Endothelial cell of umbilical vein (primary cell): Measurements from ENCODE around the gene CEP70. TPM values are rescaled to one million over a fixed set of nuclear protein-coding genes. Genes with fewer than 3 reads are reported as not detected.

Source experiments
- BruUV-seq: library from RNA; stranded (reverse); fragments of 400-500 nt; replicated peaks from 2 replicates; lab custom pipeline; 2021; lab: Mats Ljungman, UMichigan
- CTCF ChIA-PET: fragments of 300-600, 350-600 bp; sonication (Branson Sonifier 250); formaldehyde crosslinking; loops from one replicate; lab custom pipeline; 2021; ENCODE audit warnings: antibody characterized with exemption, inconsistent platforms; lab: Charles Lee
- POLR2A ChIA-PET: fragments of 300-600, 350-600 bp; sonication (Branson Sonifier 250); formaldehyde crosslinking; loops from one replicate; lab custom pipeline; 2021; ENCODE audit warnings: antibody characterized with exemption, inconsistent platforms; lab: Charles Lee
- DNase-seq: peaks from one replicate; pipeline ENCODE4 v3.0.0-alpha.2; 2011; ENCODE audit warnings: low read depth, low spot score
- FAIRE-seq: peaks from 2 replicates; lab custom pipeline; 2011; peaks lifted over from hg19 to GRCh38; lab: Jason Lieb, UNC
- H2AFZ ChIP-seq: 2 replicates; pipeline ENCODE4 v1.6.0; 2012; ENCODE audit warnings: low read depth, low read length, control low read depth, inconsistent platforms
- H3K27ac ChIP-seq: 2 replicates; pipeline ENCODE4 v1.5.1; 2011; ENCODE audit warnings: low read depth, mild to moderate bottlenecking, control low read depth, low read length, moderate library complexity; ENCODE audit not compliant: insufficient read depth
- H3K27me3 ChIP-seq, 2 experiments: 2 replicates each; pipeline versions ENCODE4 v1.6.0 to v1.6.1; 2011; ENCODE audit warnings: low read length in 2 of 2, mixed read lengths in 1 of 2; ENCODE audit not compliant: control insufficient read depth in 2 of 2, insufficient read depth in 2 of 2
- H3K36me3 ChIP-seq, 2 experiments: 2 replicates in 1 of 2; 3 replicates in 1 of 2; pipeline ENCODE4 v1.5.1; 2011; ENCODE audit warnings: low read length in 2 of 2, mild to moderate bottlenecking in 1 of 2, moderate library complexity in 1 of 2; ENCODE audit not compliant: control insufficient read depth in 2 of 2, insufficient read depth in 2 of 2; ENCODE audit errors: extremely low read depth in 1 of 2
- H3K4me1 ChIP-seq: 3 replicates; pipeline ENCODE4 v1.5.1; 2011; ENCODE audit warnings: mild to moderate bottlenecking, low read length; ENCODE audit not compliant: control insufficient read depth, insufficient read depth; ENCODE audit errors: extremely low read depth
- H3K4me2 ChIP-seq: 2 replicates; pipeline ENCODE4 v1.6.1; 2011; ENCODE audit warnings: low read length, control low read depth, mixed read lengths; ENCODE audit not compliant: insufficient read depth
- H3K4me3 ChIP-seq, 3 experiments: fragments of 200-600 bp in 1 of 3; sonication (generic), shearing (Covaris generic) in 1 of 3; replicated peaks in 1 of 3; 2 replicates each; pipeline ENCODE4 v1.5.1; 2011 to 2016; ENCODE audit warnings: control low read depth in 3 of 3, low read length in 3 of 3, mild to moderate bottlenecking in 2 of 3, inconsistent platforms in 1 of 3, low read depth in 1 of 3, moderate library complexity in 1 of 3; ENCODE audit not compliant: insufficient read depth in 1 of 3
- H3K79me2 ChIP-seq: 2 replicates; pipeline ENCODE4 v1.6.0; 2012; ENCODE audit warnings: low read length, inconsistent platforms; ENCODE audit not compliant: control insufficient read depth, insufficient read depth
- H3K9ac ChIP-seq: replicated peaks from 2 replicates; pipeline ENCODE3; 2011; ENCODE audit warnings: low read length, control low read depth; ENCODE audit not compliant: insufficient read depth; ENCODE audit errors: extremely low read depth
- H3K9me1 ChIP-seq: replicated peaks from 3 replicates; pipeline ENCODE4 v1.6.0; 2011; ENCODE audit warnings: mild to moderate bottlenecking, low read length; ENCODE audit not compliant: control insufficient read depth, insufficient read depth; ENCODE audit errors: extremely low read depth
- H3K9me3 ChIP-seq: replicated peaks from 2 replicates; pipeline ENCODE4 v1.5.1; 2012; ENCODE audit warnings: low read length, inconsistent platforms; ENCODE audit not compliant: control insufficient read depth, insufficient read depth
- H4K20me1 ChIP-seq: replicated peaks from 2 replicates; pipeline ENCODE3; 2011; ENCODE audit warnings: mild to moderate bottlenecking, low read length; ENCODE audit not compliant: control insufficient read depth, insufficient read depth; ENCODE audit errors: extremely low read depth
- CTCF ChIP-seq, 2 donors: IDR thresholded peaks; 1 replicate in 1 of 2; 2 replicates in 1 of 2; pipeline ENCODE4 v1.5.1; 2011; ENCODE audit warnings: low read length in 2 of 2, mild to moderate bottlenecking in 2 of 2, moderate library complexity in 2 of 2, control low read depth in 1 of 2, inconsistent platforms in 1 of 2, low read depth in 1 of 2; ENCODE audit not compliant: insufficient read depth in 1 of 2; ENCODE audit errors: extremely low read depth in 1 of 2
- EZH2 ChIP-seq: IDR thresholded peaks from 2 replicates; pipeline ENCODE4 v1.6.1; 2012; ENCODE audit warnings: borderline replicate concordance, low read depth, mild to moderate bottlenecking, moderate library complexity, low read length, inconsistent platforms; ENCODE audit not compliant: severe bottlenecking
- FOS ChIP-seq: IDR thresholded peaks from 2 replicates; pipeline ENCODE4 v1.6.1; 2011; ENCODE audit warnings: mild to moderate bottlenecking, low read length, moderate library complexity, borderline replicate concordance; ENCODE audit not compliant: insufficient read depth
- GATA2 ChIP-seq: IDR thresholded peaks from 2 replicates; pipeline ENCODE4 v1.7.0; 2011; ENCODE audit warnings: low read depth, mild to moderate bottlenecking, moderate library complexity, mixed read lengths, low read length; ENCODE audit not compliant: insufficient read length, insufficient read depth
- JUN ChIP-seq: IDR thresholded peaks from 2 replicates; pipeline ENCODE4 v1.6.1; 2011; ENCODE audit warnings: borderline replicate concordance, low read depth; ENCODE audit not compliant: insufficient read length, insufficient read depth
- MYC ChIP-seq: IDR thresholded peaks from one replicate; pipeline ENCODE4 v1.6.1; 2011; ENCODE audit warnings: mild to moderate bottlenecking, low read depth, low read length
- POLR2A ChIP-seq: IDR thresholded peaks from 2 replicates; pipeline ENCODE4 v1.6.1; 2012; ENCODE audit warnings: low read depth, mild to moderate bottlenecking, control low read depth, low read length
- POLR2AphosphoS5 ChIP-seq: IDR thresholded peaks from 2 replicates; pipeline ENCODE4 v1.6.1; 2012; ENCODE audit warnings: low read depth, mild to moderate bottlenecking, control low read depth, low read length, moderate library complexity; ENCODE audit not compliant: insufficient read depth
- dilution Hi-C: fragments of 300-500 bp; cut with MboI; formaldehyde crosslinking; loops from one replicate; pipeline ENCODE4 v1.15.0; 2019; ENCODE audit warnings: low sequenced_read_pairs; ENCODE audit not compliant: extremely low pct_ligation_motif_present
- intact Hi-C: fragments of 100-400 bp; cut with micrococcal nuclease; formaldehyde crosslinking; loops from one replicate; pipeline ENCODE4 v1.10.0; 2022
- polyA plus RNA-seq, 4 experiments: library from polyadenylated mRNA; depleted of rRNA in 3 of 4; stranded (reverse) in 3 of 4; unstranded in 1 of 4; fragments of >200 nt; gene quantifications; 2 replicates each; pipeline versions ENCODE4 v1.2.1 to v1.2.3, GENCODE V29; 2011 to 2012; ENCODE audit warnings: missing spikeins in 1 of 4
- total RNA-seq: library from RNA; stranded (reverse); gene quantifications from 2 replicates; pipeline ENCODE4 v1.2.3, GENCODE V29; 2021
- TF ChIP-seq, protein P1 (sequence below): IDR thresholded peaks from 2 replicates; pipeline ENCODE4 v1.6.1; 2011; ENCODE audit not compliant: insufficient read depth, insufficient read length

Gene CEP70
- total and polyA plus RNA-seq, 2 donors (not counting 3 experiments of a cell fraction or from before 2014, with no cell fraction given): 2.1 to 16.9 TPM

DNA sequence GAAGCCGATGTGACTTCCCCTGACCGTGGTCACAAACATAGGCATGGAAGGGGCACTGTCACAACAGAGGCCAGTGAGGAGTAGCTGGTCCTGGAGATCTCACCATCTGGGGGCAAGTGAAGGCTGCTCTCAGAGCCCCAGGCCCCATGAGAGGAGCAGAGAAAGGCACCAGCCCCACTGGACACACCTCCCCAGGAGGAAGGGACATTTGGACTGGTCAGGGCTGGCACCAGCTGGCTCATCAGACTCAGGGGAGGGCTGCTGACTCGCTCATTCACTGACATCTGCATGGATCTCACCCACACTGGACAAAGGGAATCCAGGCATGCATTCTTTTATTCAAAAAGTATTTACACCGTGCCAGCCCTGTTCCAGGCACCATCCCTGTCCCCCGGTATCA lies 132.8 kb downstream of the CEP70 start:
- no peaks in the 10 kb centered on the region for H3K4me1 ChIP-seq
- H3K36me3 ChIP-seq: no peaks in the 10 kb centered on the region
- DNase-seq (no peak), FAIRE-seq (no peak)
- H3K27ac ChIP-seq: no peak overlapping the region
- no peaks in the 10 kb centered on the region for H3K79me2 ChIP-seq
- no peaks in the 10 kb centered on the region for H4K20me1 ChIP-seq
- ChIA-PET POLR2A (no interaction called here), CTCF (interaction anchor here (2.9 kb wide), 1 partner anchor 18 kb away, joined by 11 read pairs; no protein-coding TSS in a partner anchor)
- H3K27me3 ChIP-seq: no peaks in the 10 kb centered on the region
- H3K4me2 ChIP-seq: no peak overlapping the region
- H2AFZ ChIP-seq: no peak overlapping the region
- dilution Hi-C loops: no loop called here
- H3K4me3 ChIP-seq: no peak overlapping the region
- no peaks in the 10 kb centered on the region for H3K9me3 ChIP-seq
- H3K9me1 ChIP-seq: no peaks in the 10 kb centered on the region
- H3K9ac ChIP-seq: no peak overlapping the region
- no TSS peak for BruUV-seq
- intact Hi-C loops: no loop called here
- no peak for TF ChIP-seq EZH2
- no peak for TF ChIP-seq POLR2AphosphoS5

- H3K9me3 ChIP-seq: no peaks in the 10 kb centered on the region
- no peaks in the 10 kb centered on the region for H3K4me1 ChIP-seq
- no peaks in the 10 kb centered on the region for H3K79me2 ChIP-seq
- intact Hi-C loops (no loop called here), dilution Hi-C loops (no loop called here)
- H4K20me1 ChIP-seq: no peaks in the 10 kb centered on the region
- H3K27ac ChIP-seq: no peak overlapping the region
- H3K4me3 ChIP-seq: no peak overlapping the region
- no TSS peak for BruUV-seq
- CTCF ChIA-PET: interaction anchor here (1.0 to 2.9 kb wide), 2 partner anchors 18 to 476 kb away, joined by 4 to 11 read pairs; no protein-coding TSS in a partner anchor
- H3K27me3 ChIP-seq: no peaks in the 10 kb centered on the region
- no peaks in the 10 kb centered on the region for H3K9me1 ChIP-seq
- no peak overlapping the region for H3K4me2 ChIP-seq
- FAIRE-seq (no peak), DNase-seq (no peak)
- no peak overlapping the region for H2AFZ ChIP-seq
- no peak overlapping the region for H3K9ac ChIP-seq
- POLR2A ChIA-PET: no interaction called here
- TF ChIP-seq MYC (no peak), GATA2 (no peak), CTCF (IDR thresholded peaks at IDR 0.05; ENCODE audit: extremely low read depth in 1 of 2, insufficient read depth in 1 of 2, low read depth in 1 of 2, low read length in 2 of 2) (no peak), JUN (no peak), POLR2A (no peak), EZH2 (no peak), FOS (no peak), POLR2AphosphoS5 (no peak)
- TF ChIP-seq, protein P1, sequence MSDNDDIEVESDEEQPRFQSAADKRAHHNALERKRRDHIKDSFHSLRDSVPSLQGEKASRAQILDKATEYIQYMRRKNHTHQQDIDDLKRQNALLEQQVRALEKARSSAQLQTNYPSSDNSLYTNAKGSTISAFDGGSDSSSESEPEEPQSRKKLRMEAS: no peak
- H3K36me3 ChIP-seq: no peaks in the 10 kb centered on the region
Observed at GRCh38 chr3:138460536-138461205, 133.4 kb downstream of the CEP70 start.
